ENCODE results near the gene GCC1.
"Not testable (repeated sequence)": the region's sequence is repeated elsewhere in the genome, so short reads cannot be mapped to it uniquely, and the experiment has no call there.

DNA sequence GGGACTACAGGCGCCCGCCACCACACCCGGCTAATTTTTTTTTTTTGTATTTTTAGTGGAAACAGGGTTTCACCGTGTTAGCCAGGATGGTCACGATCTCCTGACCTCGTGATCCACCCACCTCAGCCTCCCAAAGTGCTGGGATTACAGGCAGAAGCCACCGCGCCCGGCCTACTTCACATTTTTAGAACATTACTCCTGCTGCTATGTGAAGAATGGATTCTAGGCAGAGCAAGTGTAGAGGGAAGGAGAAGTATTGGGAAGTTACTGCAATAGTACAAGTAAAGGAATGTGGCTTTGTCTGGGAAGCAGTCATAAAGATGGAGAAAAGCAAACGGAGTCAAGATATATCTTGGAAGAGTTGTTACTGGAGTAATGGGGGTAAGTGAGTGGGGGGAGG, 44.9 kb downstream of the GCC1 start:
- TF ChIP-seq, protein P1, sequence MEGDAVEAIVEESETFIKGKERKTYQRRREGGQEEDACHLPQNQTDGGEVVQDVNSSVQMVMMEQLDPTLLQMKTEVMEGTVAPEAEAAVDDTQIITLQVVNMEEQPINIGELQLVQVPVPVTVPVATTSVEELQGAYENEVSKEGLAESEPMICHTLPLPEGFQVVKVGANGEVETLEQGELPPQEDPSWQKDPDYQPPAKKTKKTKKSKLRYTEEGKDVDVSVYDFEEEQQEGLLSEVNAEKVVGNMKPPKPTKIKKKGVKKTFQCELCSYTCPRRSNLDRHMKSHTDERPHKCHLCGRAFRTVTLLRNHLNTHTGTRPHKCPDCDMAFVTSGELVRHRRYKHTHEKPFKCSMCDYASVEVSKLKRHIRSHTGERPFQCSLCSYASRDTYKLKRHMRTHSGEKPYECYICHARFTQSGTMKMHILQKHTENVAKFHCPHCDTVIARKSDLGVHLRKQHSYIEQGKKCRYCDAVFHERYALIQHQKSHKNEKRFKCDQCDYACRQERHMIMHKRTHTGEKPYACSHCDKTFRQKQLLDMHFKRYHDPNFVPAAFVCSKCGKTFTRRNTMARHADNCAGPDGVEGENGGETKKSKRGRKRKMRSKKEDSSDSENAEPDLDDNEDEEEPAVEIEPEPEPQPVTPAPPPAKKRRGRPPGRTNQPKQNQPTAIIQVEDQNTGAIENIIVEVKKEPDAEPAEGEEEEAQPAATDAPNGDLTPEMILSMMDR (IDR thresholded peaks at IDR 0.05), result not testable (repeated sequence)
- TF ChIP-seq POLR2AphosphoS5, POLR2A, EP300 (IDR thresholded peaks at IDR 0.05): not testable (repeated sequence)

All from sigmoid colon (tissue), 4 donors.